Measurements from ENCODE around the gene NEK1.

DNA sequence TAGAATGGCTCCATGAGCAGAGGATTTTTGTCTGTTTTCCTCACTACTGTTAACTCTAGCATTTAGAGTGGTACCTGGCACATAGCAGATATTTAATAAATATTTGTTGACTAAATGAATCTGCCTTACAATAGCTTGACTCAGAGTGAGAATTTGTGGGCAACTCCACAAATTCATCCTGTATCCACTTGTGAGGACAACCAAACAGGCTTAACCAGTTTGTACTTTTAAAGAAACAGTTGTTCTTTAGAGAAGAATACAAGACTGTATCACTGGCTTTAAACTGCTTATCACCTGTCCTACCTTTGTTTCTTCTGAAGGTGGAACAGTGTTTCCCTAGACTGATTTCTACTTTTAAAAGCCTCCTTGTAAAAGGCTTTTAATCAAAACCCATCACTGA, 200.3 kb downstream of the NEK1 start:
- TF ChIP-seq GABPA (IDR thresholded peaks at IDR 0.05; ENCODE audit: low read depth, low read length) (no peak), GABPA (CRISPR knock-in tag; IDR thresholded peaks at IDR 0.05; ENCODE audit: low read depth) (no peak), SP1 (IDR thresholded peaks at IDR 0.05) (no peak), SP1 (CRISPR knock-in tag; IDR thresholded peaks at IDR 0.05) (no peak), GABPB1 (CRISPR knock-in tag; IDR thresholded peaks at IDR 0.05) (no peak)
- TF ChIP-seq, protein P1, sequence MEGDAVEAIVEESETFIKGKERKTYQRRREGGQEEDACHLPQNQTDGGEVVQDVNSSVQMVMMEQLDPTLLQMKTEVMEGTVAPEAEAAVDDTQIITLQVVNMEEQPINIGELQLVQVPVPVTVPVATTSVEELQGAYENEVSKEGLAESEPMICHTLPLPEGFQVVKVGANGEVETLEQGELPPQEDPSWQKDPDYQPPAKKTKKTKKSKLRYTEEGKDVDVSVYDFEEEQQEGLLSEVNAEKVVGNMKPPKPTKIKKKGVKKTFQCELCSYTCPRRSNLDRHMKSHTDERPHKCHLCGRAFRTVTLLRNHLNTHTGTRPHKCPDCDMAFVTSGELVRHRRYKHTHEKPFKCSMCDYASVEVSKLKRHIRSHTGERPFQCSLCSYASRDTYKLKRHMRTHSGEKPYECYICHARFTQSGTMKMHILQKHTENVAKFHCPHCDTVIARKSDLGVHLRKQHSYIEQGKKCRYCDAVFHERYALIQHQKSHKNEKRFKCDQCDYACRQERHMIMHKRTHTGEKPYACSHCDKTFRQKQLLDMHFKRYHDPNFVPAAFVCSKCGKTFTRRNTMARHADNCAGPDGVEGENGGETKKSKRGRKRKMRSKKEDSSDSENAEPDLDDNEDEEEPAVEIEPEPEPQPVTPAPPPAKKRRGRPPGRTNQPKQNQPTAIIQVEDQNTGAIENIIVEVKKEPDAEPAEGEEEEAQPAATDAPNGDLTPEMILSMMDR (CRISPR knock-in tag; IDR thresholded peaks at IDR 0.05): no peak
- TF ChIP-seq, protein P2, sequence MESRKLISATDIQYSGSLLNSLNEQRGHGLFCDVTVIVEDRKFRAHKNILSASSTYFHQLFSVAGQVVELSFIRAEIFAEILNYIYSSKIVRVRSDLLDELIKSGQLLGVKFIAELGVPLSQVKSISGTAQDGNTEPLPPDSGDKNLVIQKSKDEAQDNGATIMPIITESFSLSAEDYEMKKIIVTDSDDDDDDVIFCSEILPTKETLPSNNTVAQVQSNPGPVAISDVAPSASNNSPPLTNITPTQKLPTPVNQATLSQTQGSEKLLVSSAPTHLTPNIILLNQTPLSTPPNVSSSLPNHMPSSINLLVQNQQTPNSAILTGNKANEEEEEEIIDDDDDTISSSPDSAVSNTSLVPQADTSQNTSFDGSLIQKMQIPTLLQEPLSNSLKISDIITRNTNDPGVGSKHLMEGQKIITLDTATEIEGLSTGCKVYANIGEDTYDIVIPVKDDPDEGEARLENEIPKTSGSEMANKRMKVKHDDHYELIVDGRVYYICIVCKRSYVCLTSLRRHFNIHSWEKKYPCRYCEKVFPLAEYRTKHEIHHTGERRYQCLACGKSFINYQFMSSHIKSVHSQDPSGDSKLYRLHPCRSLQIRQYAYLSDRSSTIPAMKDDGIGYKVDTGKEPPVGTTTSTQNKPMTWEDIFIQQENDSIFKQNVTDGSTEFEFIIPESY (CRISPR knock-in tag; IDR thresholded peaks at IDR 0.05): no peak

Measured in HepG2 (cell line).